ENCODE measurements around the gene GNPAT.
"Not testable (repeated sequence)": the region's sequence is repeated elsewhere in the genome, so short reads cannot be mapped to it uniquely, and the experiment has no call there.

The GNPAT gene

DNA sequence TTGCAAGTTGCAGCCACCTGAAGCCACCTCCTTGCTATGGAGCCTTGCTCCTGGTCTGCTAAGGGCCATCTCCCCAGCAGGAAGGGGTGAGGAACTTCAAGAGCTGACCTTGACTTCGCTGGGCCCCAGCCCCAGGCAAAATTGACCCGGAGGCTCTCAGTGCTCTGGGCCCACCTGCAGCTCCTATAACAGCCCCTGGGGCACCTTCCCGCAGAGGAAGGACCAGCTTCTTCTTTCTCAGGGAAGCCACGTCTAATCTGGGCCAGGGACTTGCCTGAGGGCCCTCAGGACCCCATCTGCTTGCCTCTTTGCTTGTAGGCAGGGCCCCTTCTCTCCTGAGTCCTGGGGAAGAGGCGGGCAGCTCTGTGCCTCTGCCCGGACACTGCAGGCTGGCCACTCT is 30.9 kb upstream of the GNPAT start:
- Histone ChIP-seq H3K9ac (ENCODE audit: low read length) (no peak overlapping the region), H3F3A (ENCODE audit: insufficient read depth, low read length) (no peaks in the 10 kb centered on the region), H3K4me3 (ENCODE audit: low read depth, low read length, poor library complexity, severe bottlenecking) (no peak overlapping the region), H3K27ac (ENCODE audit: low read depth, low read length, poor library complexity, severe bottlenecking) (no peak overlapping the region), H3K9me2 (ENCODE audit: low read depth, low read length) (no peaks in the 10 kb centered on the region), H3K27me3 (ENCODE audit: insufficient read depth, low read length) (no peaks in the 10 kb centered on the region), H3K9me3 (ENCODE audit: low read length) (no peaks in the 10 kb centered on the region), H3K4me1 (ENCODE audit: insufficient read depth, low read length, severe bottlenecking) (peaks cover 16% of the 10 kb centered on the region), H2AFZ (ENCODE audit: low read length) (no peak overlapping the region), H3K36me3 (ENCODE audit: insufficient read depth, low read length) (no peaks in the 10 kb centered on the region), H3K4me2 (ENCODE audit: low read length) (no peak overlapping the region), H4K20me1 (ENCODE audit: insufficient read depth, low read length) (no peaks in the 10 kb centered on the region), H3K79me2 (ENCODE audit: insufficient read depth, low read length) (no peaks in the 10 kb centered on the region)
- TF ChIP-seq EZH2 (IDR thresholded peaks at IDR 0.05; ENCODE audit: borderline replicate concordance, low read length) = no peak
- TF ChIP-seq, protein P1, sequence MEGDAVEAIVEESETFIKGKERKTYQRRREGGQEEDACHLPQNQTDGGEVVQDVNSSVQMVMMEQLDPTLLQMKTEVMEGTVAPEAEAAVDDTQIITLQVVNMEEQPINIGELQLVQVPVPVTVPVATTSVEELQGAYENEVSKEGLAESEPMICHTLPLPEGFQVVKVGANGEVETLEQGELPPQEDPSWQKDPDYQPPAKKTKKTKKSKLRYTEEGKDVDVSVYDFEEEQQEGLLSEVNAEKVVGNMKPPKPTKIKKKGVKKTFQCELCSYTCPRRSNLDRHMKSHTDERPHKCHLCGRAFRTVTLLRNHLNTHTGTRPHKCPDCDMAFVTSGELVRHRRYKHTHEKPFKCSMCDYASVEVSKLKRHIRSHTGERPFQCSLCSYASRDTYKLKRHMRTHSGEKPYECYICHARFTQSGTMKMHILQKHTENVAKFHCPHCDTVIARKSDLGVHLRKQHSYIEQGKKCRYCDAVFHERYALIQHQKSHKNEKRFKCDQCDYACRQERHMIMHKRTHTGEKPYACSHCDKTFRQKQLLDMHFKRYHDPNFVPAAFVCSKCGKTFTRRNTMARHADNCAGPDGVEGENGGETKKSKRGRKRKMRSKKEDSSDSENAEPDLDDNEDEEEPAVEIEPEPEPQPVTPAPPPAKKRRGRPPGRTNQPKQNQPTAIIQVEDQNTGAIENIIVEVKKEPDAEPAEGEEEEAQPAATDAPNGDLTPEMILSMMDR (IDR thresholded peaks at IDR 0.05; ENCODE audit: low read length) = no peak

DNA sequence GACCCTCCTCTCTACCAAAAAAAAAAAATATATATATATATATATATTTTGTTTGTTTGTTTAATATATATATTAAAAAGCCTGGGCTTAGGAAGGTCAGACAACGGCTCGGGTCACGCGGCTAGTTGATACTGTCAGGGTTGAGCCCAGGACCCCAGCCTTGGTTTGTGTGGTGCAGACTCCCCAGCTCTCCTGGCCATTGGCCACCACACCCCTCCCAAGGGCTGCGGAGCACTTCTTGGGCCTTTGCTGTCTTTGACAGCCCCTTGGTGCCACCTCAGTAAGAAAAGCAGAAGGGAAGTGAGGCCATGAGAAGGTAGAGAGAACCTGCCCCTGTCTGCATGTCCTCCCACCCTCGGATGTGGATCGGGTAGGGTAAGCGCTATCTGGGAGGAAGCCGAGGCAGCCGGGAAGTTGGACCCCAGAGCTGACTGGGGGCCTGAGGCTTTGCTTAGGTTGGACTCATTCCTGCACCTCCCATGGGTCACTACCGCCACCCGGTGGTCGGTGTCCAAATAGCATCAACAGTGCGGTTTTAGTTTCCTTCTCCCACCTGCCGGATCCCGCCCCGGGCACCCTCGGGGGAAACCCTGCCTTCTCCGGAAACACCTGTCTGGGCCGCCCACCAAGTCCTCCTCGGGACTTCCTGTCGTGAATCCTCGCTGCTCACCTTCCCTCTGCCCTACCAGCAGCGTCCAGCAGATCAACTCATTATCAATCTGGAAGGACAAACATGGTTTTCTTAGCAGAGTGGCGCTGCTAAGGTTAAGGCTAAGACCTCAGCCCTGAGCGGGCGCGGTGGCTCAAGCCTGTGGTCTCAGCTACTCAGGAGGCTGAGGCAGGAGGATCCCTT is 29.8 kb upstream of the GNPAT start:
- H3K9ac ChIP-seq (ENCODE audit: low read length) = peak overlapping the region; percentile 50; the same call in 1 of the 2 replicates
- no peak overlapping the region for H3K27ac ChIP-seq (ENCODE audit: low read depth, low read length, poor library complexity, severe bottlenecking)
- no peak overlapping the region for H2AFZ ChIP-seq (ENCODE audit: low read length)

DNA sequence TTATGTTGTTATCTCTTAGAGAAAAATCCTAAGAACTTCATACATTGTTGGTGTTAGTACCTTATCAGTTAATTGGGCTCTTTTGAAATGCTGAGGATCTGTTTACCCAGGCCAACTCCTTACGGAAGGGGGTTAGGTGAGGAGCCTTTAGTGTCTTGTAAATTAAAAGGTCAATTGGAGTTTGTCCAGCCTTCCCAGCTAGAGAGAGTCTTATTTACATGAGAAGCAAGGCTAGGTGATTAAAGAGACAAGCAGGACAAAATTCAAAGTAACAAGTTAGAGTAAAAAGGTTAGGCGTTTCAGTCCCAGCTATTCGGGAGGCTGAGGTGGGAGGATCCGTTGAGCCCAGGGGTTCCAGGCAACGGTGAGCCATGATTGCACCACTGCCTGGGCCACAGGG is 28.7 kb upstream of the GNPAT start:
- H3K9ac ChIP-seq (ENCODE audit: low read length); H3K36me3 ChIP-seq (ENCODE audit: insufficient read depth, low read length); H3K4me3 ChIP-seq (ENCODE audit: low read depth, low read length, poor library complexity, severe bottlenecking); H3K4me2 ChIP-seq (ENCODE audit: low read length); H3K27me3 ChIP-seq (ENCODE audit: insufficient read depth, low read length); H2AFZ ChIP-seq (ENCODE audit: low read length); H3K9me3 ChIP-seq (ENCODE audit: low read length); H4K20me1 ChIP-seq (ENCODE audit: insufficient read depth, low read length); H3F3A ChIP-seq (ENCODE audit: insufficient read depth, low read length); H3K27ac ChIP-seq (ENCODE audit: low read depth, low read length, poor library complexity, severe bottlenecking); H3K9me2 ChIP-seq (ENCODE audit: low read depth, low read length); H3K79me2 ChIP-seq (ENCODE audit: insufficient read depth, low read length): not testable (repeated sequence)
- peaks cover 29% of the 10 kb centered on the region for H3K4me1 ChIP-seq (ENCODE audit: insufficient read depth, low read length, severe bottlenecking)

More for the DNA sequence above, 29.8 kb upstream of the GNPAT start:
- Histone ChIP-seq H3K27me3 (ENCODE audit: insufficient read depth, low read length) (no peaks in the 10 kb centered on the region), H3K4me3 (ENCODE audit: low read depth, low read length, poor library complexity, severe bottlenecking) (peak overlapping the region; percentile 54), H4K20me1 (ENCODE audit: insufficient read depth, low read length) (no peaks in the 10 kb centered on the region), H3K9me3 (ENCODE audit: low read length) (no peaks in the 10 kb centered on the region), H3K79me2 (ENCODE audit: insufficient read depth, low read length) (no peaks in the 10 kb centered on the region), H3K4me2 (ENCODE audit: low read length) (peak overlapping the region; percentile 79), H3K36me3 (ENCODE audit: insufficient read depth, low read length) (no peaks in the 10 kb centered on the region), H3K9me2 (ENCODE audit: low read depth, low read length) (no peaks in the 10 kb centered on the region), H3K4me1 (ENCODE audit: insufficient read depth, low read length, severe bottlenecking) (peaks cover 28% of the 10 kb centered on the region), H3F3A (ENCODE audit: insufficient read depth, low read length) (no peaks in the 10 kb centered on the region)
- TF ChIP-seq EZH2 (IDR thresholded peaks at IDR 0.05; ENCODE audit: borderline replicate concordance, low read length) = no peak
- TF ChIP-seq, protein P1 (IDR thresholded peaks at IDR 0.05; ENCODE audit: low read length) = peak; percentile 89
